ENCODE measurements around the gene CYB5D1.

- TF ChIP-seq, protein P1, sequence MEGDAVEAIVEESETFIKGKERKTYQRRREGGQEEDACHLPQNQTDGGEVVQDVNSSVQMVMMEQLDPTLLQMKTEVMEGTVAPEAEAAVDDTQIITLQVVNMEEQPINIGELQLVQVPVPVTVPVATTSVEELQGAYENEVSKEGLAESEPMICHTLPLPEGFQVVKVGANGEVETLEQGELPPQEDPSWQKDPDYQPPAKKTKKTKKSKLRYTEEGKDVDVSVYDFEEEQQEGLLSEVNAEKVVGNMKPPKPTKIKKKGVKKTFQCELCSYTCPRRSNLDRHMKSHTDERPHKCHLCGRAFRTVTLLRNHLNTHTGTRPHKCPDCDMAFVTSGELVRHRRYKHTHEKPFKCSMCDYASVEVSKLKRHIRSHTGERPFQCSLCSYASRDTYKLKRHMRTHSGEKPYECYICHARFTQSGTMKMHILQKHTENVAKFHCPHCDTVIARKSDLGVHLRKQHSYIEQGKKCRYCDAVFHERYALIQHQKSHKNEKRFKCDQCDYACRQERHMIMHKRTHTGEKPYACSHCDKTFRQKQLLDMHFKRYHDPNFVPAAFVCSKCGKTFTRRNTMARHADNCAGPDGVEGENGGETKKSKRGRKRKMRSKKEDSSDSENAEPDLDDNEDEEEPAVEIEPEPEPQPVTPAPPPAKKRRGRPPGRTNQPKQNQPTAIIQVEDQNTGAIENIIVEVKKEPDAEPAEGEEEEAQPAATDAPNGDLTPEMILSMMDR (IDR thresholded peaks at IDR 0.05), result no peak
- no peak for TF ChIP-seq POLR2A (IDR thresholded peaks at IDR 0.05)
Observed at GRCh38 chr17:7864995-7865650, 7.3 kb downstream of the CYB5D1 start.

Data from thyroid gland (tissue), 4 donors.